Fibroblast of peridontal ligament (primary cell): ENCODE results near the gene BUD31.

ENCODE experiments used
- DNase-seq: peaks from one replicate; pipeline ENCODE4 v3.0.0-alpha.2; 2010; ENCODE audit errors: extremely low read depth

Gene BUD31

GRCh38 chr7:99398891-99399445 is 9.8 kb upstream of the BUD31 start:
- no peak for DNase-seq

- DNase-seq: no peak
Observed at GRCh38 chr7:99399597-99399996, 9.2 kb upstream of the BUD31 start.

- no peak for DNase-seq
Observed at GRCh38 chr7:99402854-99403253, 5.9 kb upstream of the BUD31 start.

GRCh38 chr7:99403764-99404163 is 5.0 kb upstream of the BUD31 start:
- no peak for DNase-seq

- no peak for DNase-seq
Observed at GRCh38 chr7:99404235-99404976, 4.4 kb upstream of the BUD31 start.

GRCh38 chr7:99404977-99405320 is 3.8 kb upstream of the BUD31 start:
- DNase-seq: no peak

- no peak for DNase-seq
Observed at GRCh38 chr7:99406557-99406956, 2.2 kb upstream of the BUD31 start.

GRCh38 chr7:99407872-99408378 is 844 bp upstream of the BUD31 start:
- DNase-seq: peak; percentile 81

GRCh38 chr7:99409192-99409572 is 413 bp downstream of the BUD31 start:
- DNase-seq: no peak

GRCh38 chr7:99409806-99410205 is 1.0 kb downstream of the BUD31 start:
- DNase-seq: no peak

GRCh38 chr7:99410635-99411034 is 1.9 kb downstream of the BUD31 start:
- DNase-seq: no peak

- peak; percentile 69 for DNase-seq
Observed at GRCh38 chr7:99415513-99416127, 6.9 kb downstream of the BUD31 start.

- DNase-seq: no peak
Observed at GRCh38 chr7:99418260-99418659, 9.5 kb downstream of the BUD31 start.

- DNase-seq: no peak
Observed at GRCh38 chr7:99419323-99420021, 10.7 kb downstream of the BUD31 start.

- no peak for DNase-seq
Observed at GRCh38 chr7:99420213-99420612, 11.4 kb downstream of the BUD31 start.

GRCh38 chr7:99420986-99421385 is 12.2 kb downstream of the BUD31 start:
- DNase-seq: no peak

- DNase-seq: no peak
Observed at GRCh38 chr7:99422186-99422585, 13.4 kb downstream of the BUD31 start.

GRCh38 chr7:99422625-99423024 is 13.9 kb downstream of the BUD31 start:
- no peak for DNase-seq

GRCh38 chr7:99424932-99425730 is 16.4 kb downstream of the BUD31 start:
- no peak for DNase-seq

- DNase-seq: no peak
Observed at GRCh38 chr7:99428972-99429566, 20.3 kb downstream of the BUD31 start.

GRCh38 chr7:99429756-99430155 is 21.0 kb downstream of the BUD31 start:
- no peak for DNase-seq
